Measurements from ENCODE around the gene MTA2. TPM values are rescaled to one million over a fixed set of nuclear protein-coding genes. Genes with fewer than 3 reads are reported as not detected.
"Not testable (repeated sequence)": the region's sequence is repeated elsewhere in the genome, so short reads cannot be mapped to it uniquely, and the experiment has no call there.

The MTA2 gene
- total RNA-seq: 10 to 100 TPM; 63.9 to 97.3 (median 73.6) TPM
- polyA plus RNA-seq: 10 to 100 TPM; 66.5 to 82.4 (median 73.5) TPM
- long read RNA-seq, donor 1, partial matches to known transcripts: 0 of 1 reads
- long read RNA-seq, donor 1, other reads (novel, unspliced or antisense): 0 of 1 reads
- long read RNA-seq, donor 2, partial matches to known transcripts: 0 of 2 reads
- long read RNA-seq, donor 2, other reads (novel, unspliced or antisense): 0 of 2 reads
- long read RNA-seq, donor 3, partial matches to known transcripts: 0 of 2 reads
- long read RNA-seq, donor 3, other reads (novel, unspliced or antisense): 0 of 2 reads
- long read RNA-seq, donor 4, partial matches to known transcripts: 0 of 1 reads
- long read RNA-seq, donor 4, other reads (novel, unspliced or antisense): 1 of 1 reads
- long read RNA-seq, donor 5, transcript MTA2-201 (18 exons, 3,058 nt): major isoform, 12 of 19 reads
- long read RNA-seq, donor 5, partial matches to known transcripts: 6 of 19 reads
- long read RNA-seq, donor 5, other reads (novel, unspliced or antisense): 0 of 19 reads
- long read RNA-seq, donor 6, partial matches to known transcripts: 0 of 4 reads
- long read RNA-seq, donor 6, other reads (novel, unspliced or antisense): 0 of 4 reads
- long read RNA-seq, donor 7, partial matches to known transcripts: 0 of 2 reads
- long read RNA-seq, donor 7, other reads (novel, unspliced or antisense): 0 of 2 reads
- long read RNA-seq, donor 8, partial matches to known transcripts: 0 of 3 reads
- long read RNA-seq, donor 8, other reads (novel, unspliced or antisense): 0 of 3 reads
- long read RNA-seq, donor 9: 0 reads
- long read RNA-seq, donor 10, partial matches to known transcripts: 0 of 1 reads
- long read RNA-seq, donor 10, other reads (novel, unspliced or antisense): 0 of 1 reads

GRCh38 chr11:62601372-62602140 lies at the start of gene MTA2:
Gene MTA2 (minus strand): TSS chr11:62601865. CDS start chr11:62601450, 415 bp downstream.
- WGBS, 4 donors: 0 to 1% (median 0%) methylated on average over 8 to 83 of the region's 83 CpGs
- intact Hi-C loops (cut with DNase I): no loop called here
- peak; percentile 47 to 59 for TF ChIP-seq POLR2A (IDR thresholded peaks at IDR 0.05)
- TF ChIP-seq, protein P1, sequence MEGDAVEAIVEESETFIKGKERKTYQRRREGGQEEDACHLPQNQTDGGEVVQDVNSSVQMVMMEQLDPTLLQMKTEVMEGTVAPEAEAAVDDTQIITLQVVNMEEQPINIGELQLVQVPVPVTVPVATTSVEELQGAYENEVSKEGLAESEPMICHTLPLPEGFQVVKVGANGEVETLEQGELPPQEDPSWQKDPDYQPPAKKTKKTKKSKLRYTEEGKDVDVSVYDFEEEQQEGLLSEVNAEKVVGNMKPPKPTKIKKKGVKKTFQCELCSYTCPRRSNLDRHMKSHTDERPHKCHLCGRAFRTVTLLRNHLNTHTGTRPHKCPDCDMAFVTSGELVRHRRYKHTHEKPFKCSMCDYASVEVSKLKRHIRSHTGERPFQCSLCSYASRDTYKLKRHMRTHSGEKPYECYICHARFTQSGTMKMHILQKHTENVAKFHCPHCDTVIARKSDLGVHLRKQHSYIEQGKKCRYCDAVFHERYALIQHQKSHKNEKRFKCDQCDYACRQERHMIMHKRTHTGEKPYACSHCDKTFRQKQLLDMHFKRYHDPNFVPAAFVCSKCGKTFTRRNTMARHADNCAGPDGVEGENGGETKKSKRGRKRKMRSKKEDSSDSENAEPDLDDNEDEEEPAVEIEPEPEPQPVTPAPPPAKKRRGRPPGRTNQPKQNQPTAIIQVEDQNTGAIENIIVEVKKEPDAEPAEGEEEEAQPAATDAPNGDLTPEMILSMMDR (IDR thresholded peaks at IDR 0.05): no peak
- Histone ChIP-seq H3K27ac (peak within 1 kb of the TSS; percentile 78 to 98 (median 92)), H3K36me3 (replicated peaks in 1 of 2) (peaks cover 0 to 38% of the 10 kb centered on the region in 2 donors), H3K9me3 (replicated peaks in 1 of 3) (no peaks in the 10 kb centered on the region), H3K4me3 (peak within 1 kb of the TSS; percentile 37 to 99 (median 80)), H3K27me3 (no peaks in the 10 kb centered on the region), H3K4me1 (replicated peaks in 1 of 2) (peaks cover 26 to 34% of the 10 kb centered on the region in 2 donors)
- DNase-seq: peak; percentile 98 to 99 (median 98)

DNA sequence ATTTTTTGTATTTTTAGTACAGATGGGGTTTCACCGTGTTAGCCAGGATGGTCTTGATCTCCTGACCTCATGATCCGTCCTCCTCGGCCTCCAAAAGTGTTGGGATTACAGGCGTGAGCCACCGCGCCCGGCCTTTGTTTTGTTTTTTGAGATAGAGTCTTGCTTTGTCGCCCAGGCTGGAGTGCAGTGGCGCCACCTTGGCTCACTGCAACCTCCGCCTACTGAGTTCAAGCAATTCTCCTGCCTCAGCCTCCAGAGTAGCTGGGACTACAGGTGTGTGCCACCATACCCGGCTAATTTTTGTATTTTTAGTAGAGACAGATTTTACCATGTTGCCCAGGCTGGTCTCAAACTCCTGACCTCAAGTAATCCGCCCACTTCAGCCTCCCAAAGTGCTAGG lies 48.6 kb upstream of the MTA2 start:
- H3K9me3 ChIP-seq (replicated peaks in 1 of 3); intact Hi-C loops (cut with DNase I); DNase-seq; H3K4me3 ChIP-seq; H3K27me3 ChIP-seq; H3K27ac ChIP-seq: not testable (repeated sequence)
- peaks cover 0 to 18% of the 10 kb centered on the region in 2 donors for H3K36me3 ChIP-seq (replicated peaks in 1 of 2)
- peaks cover 21 to 30% of the 10 kb centered on the region in 2 donors for H3K4me1 ChIP-seq (replicated peaks in 1 of 2)
- 88 to 97% (median 93%) methylated on average over 12 of the region's 12 CpGs for WGBS, 4 donors

GRCh38 chr11:62649486-62649885 lies 47.8 kb upstream of the MTA2 start:
- DNase-seq: no peak
- Histone ChIP-seq H3K27me3 (no peaks in the 10 kb centered on the region), H3K27ac (no peak overlapping the region), H3K4me3 (no peak overlapping the region), H3K36me3 (replicated peaks in 1 of 2) (peaks cover 0 to 19% of the 10 kb centered on the region in 2 donors), H3K4me1 (replicated peaks in 1 of 2) (peaks cover 21 to 37% of the 10 kb centered on the region in 2 donors), H3K9me3 (replicated peaks in 1 of 3) (no peaks in the 10 kb centered on the region)
- TF ChIP-seq, protein P1 (IDR thresholded peaks at IDR 0.05): no peak
- intact Hi-C loops (cut with DNase I): no loop called here
- 87 to 95% (median 91%) methylated on average over 9 to 11 of the region's 11 CpGs for WGBS, 4 donors

DNA sequence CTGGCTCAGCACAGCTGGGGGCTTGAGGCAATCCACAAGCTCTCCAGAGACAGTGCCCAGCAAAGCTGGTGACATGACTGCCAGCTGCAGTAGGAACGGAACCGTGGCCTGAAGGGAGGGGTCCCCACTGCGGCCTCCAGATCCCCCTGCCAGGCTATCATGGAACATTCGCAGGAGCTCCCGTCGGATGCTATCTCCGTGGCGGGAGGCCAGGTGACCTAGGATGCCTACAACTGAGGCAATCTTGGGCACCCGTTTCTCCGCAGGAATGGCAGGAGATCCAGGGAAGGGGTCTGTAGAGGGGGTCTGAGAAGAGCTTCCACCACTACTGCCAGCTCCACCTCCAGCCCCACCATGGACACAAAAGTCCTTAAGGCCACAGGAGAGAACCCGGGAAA lies 47.3 kb upstream of the MTA2 start:
- H3K4me3 ChIP-seq: no peak overlapping the region
- H3K27ac ChIP-seq: no peak overlapping the region
- no peak for DNase-seq
- H3K9me3 ChIP-seq (replicated peaks in 1 of 3): no peaks in the 10 kb centered on the region
- intact Hi-C loops (cut with DNase I): no loop called here
- no peaks in the 10 kb centered on the region for H3K27me3 ChIP-seq
- H3K36me3 ChIP-seq (replicated peaks in 1 of 2): peaks cover 0 to 24% of the 10 kb centered on the region in 2 donors
- TF ChIP-seq, protein P1 (IDR thresholded peaks at IDR 0.05): no peak
- no peak for TF ChIP-seq POLR2A (IDR thresholded peaks at IDR 0.05)
- WGBS, 4 donors: 89 to 93% (median 91%) methylated on average over 11 of the region's 11 CpGs
- H3K4me1 ChIP-seq (replicated peaks in 1 of 2): peaks cover 21 to 37% of the 10 kb centered on the region in 2 donors
